HL-60 (cell line): Measurements from ENCODE around the gene AMACR.

ENCODE experiments used
- DNase-seq, 2 experiments: peaks; one replicate each; pipeline ENCODE4 v3.0.0-alpha.2; 2010 to 2020; ENCODE audit warnings: low read depth in 1 of 2, low spot score in 1 of 2
- H3K27ac ChIP-seq: fragments of 250-450 bp; sonication (Bioruptor Pico); replicated peaks from 2 replicates; pipeline ENCODE4 v1.5.1; 2020; ENCODE audit warnings: mild to moderate bottlenecking, moderate library complexity
- H3K27me3 ChIP-seq: fragments of 250-450 bp; sonication (Bioruptor Pico); 2 replicates; pipeline ENCODE4 v1.5.1; 2021; ENCODE audit warnings: mild to moderate bottlenecking, moderate library complexity; ENCODE audit not compliant: insufficient read depth, poor library complexity, severe bottlenecking
- H3K4me3 ChIP-seq: replicated peaks from 2 replicates; pipeline ENCODE4 v1.5.1; 2011; ENCODE audit warnings: mild to moderate bottlenecking, control low read depth, low read length; ENCODE audit not compliant: insufficient read depth
- GABPA ChIP-seq: IDR thresholded peaks from 2 replicates; pipeline ENCODE4 v1.6.1; 2012; ENCODE audit warnings: low read depth
- POLR2AphosphoS5 ChIP-seq: IDR thresholded peaks from 2 replicates; pipeline ENCODE4 v1.6.1; 2012; ENCODE audit warnings: low read depth
- REST ChIP-seq: IDR thresholded peaks from 2 replicates; pipeline ENCODE4 v1.6.1; 2012; ENCODE audit warnings: low read depth; ENCODE audit not compliant: insufficient replicate concordance
- SPI1 ChIP-seq: IDR thresholded peaks from 2 replicates; pipeline ENCODE4 v1.6.1; 2012; ENCODE audit warnings: low read depth, mild to moderate bottlenecking, borderline replicate concordance
- TF ChIP-seq, protein P1 (sequence below): IDR thresholded peaks from one replicate; pipeline ENCODE4 v1.5.1; 2011; ENCODE audit warnings: low read length, control low read depth, inconsistent platforms; ENCODE audit not compliant: insufficient read depth

Gene AMACR

DNA sequence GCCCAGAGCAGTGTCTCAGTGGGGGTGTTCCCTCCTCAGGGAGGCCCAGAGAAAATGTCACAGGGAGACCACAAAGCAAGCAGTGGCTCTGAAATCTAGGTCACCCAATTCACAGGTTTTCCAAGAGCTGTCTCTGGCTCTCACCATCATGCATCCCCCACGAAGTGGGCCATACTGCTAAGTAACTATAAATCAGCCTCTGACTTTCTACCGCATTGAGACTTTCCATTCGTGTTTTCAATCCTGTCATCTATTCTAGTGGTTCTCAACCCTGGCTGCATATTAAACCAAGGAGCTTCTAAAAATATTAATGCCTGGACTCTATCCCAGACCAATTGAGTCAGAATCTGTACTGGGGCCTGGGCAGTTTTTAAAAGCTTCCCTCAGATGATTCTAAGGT is 37.2 kb upstream of the AMACR start:
- H3K4me3 ChIP-seq, result no peak overlapping the region
- no peaks in the 10 kb centered on the region for H3K27me3 ChIP-seq
- no peak for DNase-seq
- no peak overlapping the region for H3K27ac ChIP-seq
- no peak for TF ChIP-seq REST
- TF ChIP-seq POLR2AphosphoS5, result no peak
- TF ChIP-seq SPI1, result no peak
- TF ChIP-seq GABPA, result no peak
- TF ChIP-seq, protein P1, sequence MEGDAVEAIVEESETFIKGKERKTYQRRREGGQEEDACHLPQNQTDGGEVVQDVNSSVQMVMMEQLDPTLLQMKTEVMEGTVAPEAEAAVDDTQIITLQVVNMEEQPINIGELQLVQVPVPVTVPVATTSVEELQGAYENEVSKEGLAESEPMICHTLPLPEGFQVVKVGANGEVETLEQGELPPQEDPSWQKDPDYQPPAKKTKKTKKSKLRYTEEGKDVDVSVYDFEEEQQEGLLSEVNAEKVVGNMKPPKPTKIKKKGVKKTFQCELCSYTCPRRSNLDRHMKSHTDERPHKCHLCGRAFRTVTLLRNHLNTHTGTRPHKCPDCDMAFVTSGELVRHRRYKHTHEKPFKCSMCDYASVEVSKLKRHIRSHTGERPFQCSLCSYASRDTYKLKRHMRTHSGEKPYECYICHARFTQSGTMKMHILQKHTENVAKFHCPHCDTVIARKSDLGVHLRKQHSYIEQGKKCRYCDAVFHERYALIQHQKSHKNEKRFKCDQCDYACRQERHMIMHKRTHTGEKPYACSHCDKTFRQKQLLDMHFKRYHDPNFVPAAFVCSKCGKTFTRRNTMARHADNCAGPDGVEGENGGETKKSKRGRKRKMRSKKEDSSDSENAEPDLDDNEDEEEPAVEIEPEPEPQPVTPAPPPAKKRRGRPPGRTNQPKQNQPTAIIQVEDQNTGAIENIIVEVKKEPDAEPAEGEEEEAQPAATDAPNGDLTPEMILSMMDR, result no peak

DNA sequence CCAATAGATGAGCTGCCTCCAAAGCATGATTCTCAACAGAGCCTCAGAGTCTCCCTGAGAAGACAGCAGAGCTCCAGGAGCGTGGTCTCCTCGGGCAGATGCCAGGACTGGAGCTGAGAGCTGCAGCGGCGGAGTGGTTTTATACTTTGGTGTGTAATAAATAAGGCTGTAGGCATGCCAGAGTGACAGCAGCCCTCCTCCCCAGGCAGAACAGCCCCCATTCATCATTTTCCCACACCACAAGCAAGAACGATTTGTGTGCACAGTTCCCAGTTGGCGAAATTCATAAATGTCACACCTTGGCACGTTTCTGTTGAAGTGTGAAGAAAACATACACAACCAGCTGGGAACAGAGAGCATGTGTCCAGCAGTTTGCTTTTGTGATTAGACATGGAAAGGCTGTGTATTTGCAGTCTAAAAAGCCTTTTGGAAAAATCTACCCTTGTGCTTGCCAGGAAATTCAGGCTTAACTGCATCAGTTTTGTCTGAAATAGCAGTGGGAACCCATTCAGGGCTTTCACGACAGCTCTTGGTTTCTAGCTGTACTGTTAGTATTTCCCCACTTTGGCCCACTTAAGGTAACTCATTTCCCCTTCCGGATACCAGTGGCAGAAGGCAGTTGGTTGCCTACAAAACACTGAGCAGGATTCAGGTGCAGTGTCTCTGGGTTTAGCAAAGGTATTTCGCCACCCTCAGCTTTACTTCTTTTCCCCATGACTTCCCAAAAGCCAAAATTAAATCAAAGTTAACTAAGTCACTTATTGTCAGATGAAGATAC is 35.4 kb upstream of the AMACR start, which contains the start of gene C1QTNF3:
Gene C1QTNF3 (minus strand): TSS at position 115 of the 778 bp plus-strand sequence. CDS start 88 bp downstream, at position 27.
- Histone ChIP-seq H3K27me3 (no peaks in the 10 kb centered on the region), H3K27ac (peak within 1 kb of the TSS; percentile 50), H3K4me3 (no peak within 1 kb of the TSS)
- TF ChIP-seq SPI1, result no peak
- TF ChIP-seq, protein P1, result no peak
- DNase-seq, result peak in 1 of 2 experiments; percentile 67

DNA sequence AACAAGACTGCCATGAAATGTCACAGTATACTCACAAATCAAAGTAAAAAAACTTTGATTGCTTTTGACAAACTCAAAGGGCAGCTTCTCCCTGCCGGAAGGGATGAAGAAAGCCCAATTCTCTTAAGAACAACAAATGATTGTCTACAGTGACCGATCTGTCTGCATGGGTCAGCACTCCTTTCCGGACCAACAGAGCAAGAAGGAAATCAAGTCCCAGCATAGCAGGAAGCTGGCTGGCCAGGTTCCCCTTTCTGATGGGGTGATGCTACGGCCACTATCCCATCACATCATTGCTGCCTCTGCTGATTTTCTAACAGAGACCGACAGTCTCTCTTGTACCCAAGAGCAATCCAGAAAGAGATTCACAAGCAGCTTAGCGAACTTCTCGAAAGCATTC is 34.5 kb upstream of the AMACR start:
- DNase-seq, result no peak
- TF ChIP-seq SPI1 (no peak), POLR2AphosphoS5 (no peak), GABPA (no peak), REST (no peak)
- TF ChIP-seq, protein P1, result no peak
- Histone ChIP-seq H3K27ac (no peak overlapping the region), H3K27me3 (no peaks in the 10 kb centered on the region), H3K4me3 (no peak overlapping the region)
